Measurements from ENCODE around the gene GPHN. TPM values are rescaled to one million over a fixed set of nuclear protein-coding genes. Genes with fewer than 3 reads are reported as not detected.

The GPHN gene
- total RNA-seq, 1 experiment from 2014 or later = 11.3 TPM

DNA sequence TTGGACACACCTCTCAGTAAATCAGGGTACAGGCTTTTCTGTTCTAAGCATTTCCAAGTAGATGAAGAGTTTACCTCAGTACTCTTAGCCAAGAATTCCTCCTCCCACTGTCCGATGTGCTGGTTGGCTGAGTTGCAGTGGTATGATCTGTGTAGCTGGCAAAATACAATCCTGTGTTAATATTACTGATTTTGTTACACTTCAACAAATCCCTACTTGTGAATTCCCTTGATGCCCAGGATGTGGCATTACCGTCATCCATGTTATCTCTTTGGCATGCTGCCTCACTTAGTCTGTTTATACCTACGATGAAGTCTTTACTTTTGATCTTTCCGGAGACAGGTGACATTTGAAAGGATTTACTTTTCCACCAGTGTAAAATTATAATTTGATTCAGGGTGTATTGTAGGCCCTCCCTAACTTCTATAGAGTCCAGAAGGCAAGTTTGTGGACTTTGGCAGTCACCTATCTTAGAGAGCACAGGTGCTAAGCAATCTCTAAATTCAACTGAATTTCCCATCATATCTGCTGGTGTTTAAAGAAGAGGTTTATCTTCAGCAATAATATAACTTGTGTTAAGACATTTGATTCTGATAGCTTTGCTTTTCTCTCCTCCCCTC is 11.6 kb upstream of the GPHN start:
- CTCF ChIA-PET = no interaction called here
- POLR2A ChIA-PET = no interaction called here

DNA sequence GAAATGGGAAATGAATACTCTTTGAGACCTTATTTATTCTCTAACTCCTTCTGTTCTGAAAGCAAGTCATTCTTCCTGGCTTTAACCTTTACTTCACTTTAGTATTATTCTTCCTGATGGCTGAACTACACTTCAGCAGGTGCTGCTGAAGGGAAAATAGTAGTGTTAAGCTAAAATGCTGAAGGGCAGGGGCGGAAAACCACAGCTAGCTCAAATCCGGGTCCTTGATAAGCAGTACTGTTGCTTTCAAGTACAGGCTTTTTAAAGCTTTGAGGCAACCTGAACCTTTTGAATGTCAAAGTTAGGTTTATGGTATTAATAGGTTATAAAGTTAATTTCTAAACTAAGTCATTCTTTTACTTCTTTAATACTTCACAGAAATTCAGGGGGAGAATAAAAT is 11.0 kb upstream of the GPHN start:
- no peak overlapping the region for H3K4me3 ChIP-seq (ENCODE audit: low read depth, low read length)
- no peaks in the 10 kb centered on the region for H3K4me1 Mint-ChIP-seq (ENCODE audit: low read depth, unreplicated experiment)
- H3K27me3 Mint-ChIP-seq (ENCODE audit: insufficient read depth, unreplicated experiment) = peaks cover 14% of the 10 kb centered on the region
- no peak for TF ChIP-seq CTCF (IDR thresholded peaks at IDR 0.05; ENCODE audit: insufficient read depth in 1 of 2, low read depth in 1 of 2, low read length in 1 of 2, severe bottlenecking in 1 of 2, unreplicated experiment in 1 of 2)
- intact Hi-C loops (cut with micrococcal nuclease; ENCODE audit: unreplicated experiment) = loop anchor here (5.0 to 10.0 kb wide), 3 partner anchors 125 to 638 kb away; no protein-coding TSS in a partner anchor
- H3K9me3 Mint-ChIP-seq (ENCODE audit: unreplicated experiment) = no peaks in the 10 kb centered on the region
- H3K9me3 ChIP-seq = no peaks in the 10 kb centered on the region
- ChIA-PET CTCF (no interaction called here), POLR2A (interaction anchor here (0.6 kb wide), 1 partner anchor 116 kb away, joined by 3 read pairs; no protein-coding TSS in a partner anchor)
- no peaks in the 10 kb centered on the region for H3K36me3 ChIP-seq (ENCODE audit: control insufficient read depth, insufficient read depth, low read length)
- H3K36me3 Mint-ChIP-seq (ENCODE audit: insufficient read depth, unreplicated experiment) = no peaks in the 10 kb centered on the region
- H3K27ac Mint-ChIP-seq (ENCODE audit: unreplicated experiment) = no peak overlapping the region
- no peaks in the 10 kb centered on the region for H3K27me3 ChIP-seq (replicated peaks; ENCODE audit: control insufficient read depth, insufficient read depth, low read length)
- no TSS peak for BruUV-seq (replicated peaks)
- H3K4me1 ChIP-seq = no peaks in the 10 kb centered on the region
- H3K4me3 Mint-ChIP-seq (ENCODE audit: unreplicated experiment) = no peak overlapping the region
- no peak for DNase-seq

More for the DNA sequence above, 11.6 kb upstream of the GPHN start:
- no peaks in the 10 kb centered on the region for H3K4me1 Mint-ChIP-seq (ENCODE audit: low read depth, unreplicated experiment)
- Histone ChIP-seq H3K9me3 (no peaks in the 10 kb centered on the region), H3K36me3 (ENCODE audit: control insufficient read depth, insufficient read depth, low read length) (no peaks in the 10 kb centered on the region), H3K4me1 (no peaks in the 10 kb centered on the region), H3K27me3 (replicated peaks; ENCODE audit: control insufficient read depth, insufficient read depth, low read length) (no peaks in the 10 kb centered on the region; the same call in 1 of the 2 replicates), H3K4me3 (ENCODE audit: low read depth, low read length) (no peak overlapping the region)
- H3K27ac Mint-ChIP-seq (ENCODE audit: unreplicated experiment) = no peak overlapping the region
- H3K27me3 Mint-ChIP-seq (ENCODE audit: insufficient read depth, unreplicated experiment) = peaks cover 11% of the 10 kb centered on the region
- H3K9me3 Mint-ChIP-seq (ENCODE audit: unreplicated experiment) = no peaks in the 10 kb centered on the region
- TF ChIP-seq CTCF (IDR thresholded peaks at IDR 0.05; ENCODE audit: insufficient read depth in 1 of 2, low read depth in 1 of 2, low read length in 1 of 2, severe bottlenecking in 1 of 2, unreplicated experiment in 1 of 2) = no peak
- intact Hi-C loops (cut with micrococcal nuclease; ENCODE audit: unreplicated experiment) = loop anchor here (5.0 to 10.0 kb wide), 3 partner anchors 126 to 639 kb away; no protein-coding TSS in a partner anchor
- no TSS peak for BruUV-seq (replicated peaks)
- no peaks in the 10 kb centered on the region for H3K36me3 Mint-ChIP-seq (ENCODE audit: insufficient read depth, unreplicated experiment)
- no peak overlapping the region for H3K4me3 Mint-ChIP-seq (ENCODE audit: unreplicated experiment)
- DNase-seq = no peak

GRCh38 chr14:66498311-66498710 is 9.6 kb upstream of the GPHN start:
- no peaks in the 10 kb centered on the region for H3K4me1 ChIP-seq
- Mint-ChIP-seq H3K4me1 (ENCODE audit: low read depth, unreplicated experiment) (no peaks in the 10 kb centered on the region), H3K27ac (ENCODE audit: unreplicated experiment) (no peak overlapping the region), H3K36me3 (ENCODE audit: insufficient read depth, unreplicated experiment) (no peaks in the 10 kb centered on the region), H3K27me3 (ENCODE audit: insufficient read depth, unreplicated experiment) (peaks cover 16% of the 10 kb centered on the region), H3K9me3 (ENCODE audit: unreplicated experiment) (no peaks in the 10 kb centered on the region), H3K4me3 (ENCODE audit: unreplicated experiment) (no peak overlapping the region)
- H3K4me3 ChIP-seq (ENCODE audit: low read depth, low read length) = no peak overlapping the region
- POLR2A ChIA-PET = no interaction called here
- TF ChIP-seq CTCF (IDR thresholded peaks at IDR 0.05; ENCODE audit: insufficient read depth in 1 of 2, low read depth in 1 of 2, low read length in 1 of 2, severe bottlenecking in 1 of 2, unreplicated experiment in 1 of 2) = no peak
- no peak for DNase-seq
- no peaks in the 10 kb centered on the region for H3K9me3 ChIP-seq
- H3K36me3 ChIP-seq (ENCODE audit: control insufficient read depth, insufficient read depth, low read length) = no peaks in the 10 kb centered on the region
- CTCF ChIA-PET = no interaction called here
- BruUV-seq (replicated peaks) = no TSS peak
- intact Hi-C loops (cut with micrococcal nuclease; ENCODE audit: unreplicated experiment) = loop anchor here (5.0 to 10.0 kb wide), 3 partner anchors 124 to 636 kb away; no protein-coding TSS in a partner anchor
- H3K27me3 ChIP-seq (replicated peaks; ENCODE audit: control insufficient read depth, insufficient read depth, low read length) = no peaks in the 10 kb centered on the region
